ENCODE results near the gene NR2E1.

Gene NR2E1

DNA sequence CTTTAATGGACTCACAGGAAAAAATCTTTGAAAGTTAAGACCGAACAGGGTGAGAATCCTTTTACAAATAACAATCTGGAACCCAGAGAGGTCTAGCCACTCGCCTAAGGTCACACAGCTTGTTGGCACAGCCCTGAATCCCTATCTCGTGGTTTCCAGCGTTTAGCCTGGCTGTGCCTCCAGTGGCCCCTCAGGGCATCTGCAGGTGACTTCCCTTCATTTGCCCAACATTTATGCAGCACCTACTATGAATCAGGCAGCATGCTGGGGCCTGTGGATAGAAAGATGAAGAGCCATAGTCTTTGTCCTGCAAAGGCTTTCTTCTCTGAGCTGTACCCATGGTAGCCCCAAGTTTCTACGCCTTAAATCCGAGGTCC, 2.6 kb upstream of the NR2E1 start:
- TF ChIP-seq, protein P1, sequence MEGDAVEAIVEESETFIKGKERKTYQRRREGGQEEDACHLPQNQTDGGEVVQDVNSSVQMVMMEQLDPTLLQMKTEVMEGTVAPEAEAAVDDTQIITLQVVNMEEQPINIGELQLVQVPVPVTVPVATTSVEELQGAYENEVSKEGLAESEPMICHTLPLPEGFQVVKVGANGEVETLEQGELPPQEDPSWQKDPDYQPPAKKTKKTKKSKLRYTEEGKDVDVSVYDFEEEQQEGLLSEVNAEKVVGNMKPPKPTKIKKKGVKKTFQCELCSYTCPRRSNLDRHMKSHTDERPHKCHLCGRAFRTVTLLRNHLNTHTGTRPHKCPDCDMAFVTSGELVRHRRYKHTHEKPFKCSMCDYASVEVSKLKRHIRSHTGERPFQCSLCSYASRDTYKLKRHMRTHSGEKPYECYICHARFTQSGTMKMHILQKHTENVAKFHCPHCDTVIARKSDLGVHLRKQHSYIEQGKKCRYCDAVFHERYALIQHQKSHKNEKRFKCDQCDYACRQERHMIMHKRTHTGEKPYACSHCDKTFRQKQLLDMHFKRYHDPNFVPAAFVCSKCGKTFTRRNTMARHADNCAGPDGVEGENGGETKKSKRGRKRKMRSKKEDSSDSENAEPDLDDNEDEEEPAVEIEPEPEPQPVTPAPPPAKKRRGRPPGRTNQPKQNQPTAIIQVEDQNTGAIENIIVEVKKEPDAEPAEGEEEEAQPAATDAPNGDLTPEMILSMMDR (IDR thresholded peaks at IDR 0.05; ENCODE audit: low read depth, low read length): 0 out of 2 replicates have a peak, but pooled peaks have one; percentile 19
- H3K27ac ChIP-seq: no peak overlapping the region
- no peaks in the 10 kb centered on the region for H3K27me3 ChIP-seq (ENCODE audit: insufficient read depth, low read depth, severe bottlenecking)
- H3K4me3 ChIP-seq (ENCODE audit: low read depth, low read length): no peak overlapping the region
- no peaks in the 10 kb centered on the region for H3K36me3 ChIP-seq
- no peak for DNase-seq
- H3K9me3 ChIP-seq (ENCODE audit: severe bottlenecking): no peaks in the 10 kb centered on the region

DNA sequence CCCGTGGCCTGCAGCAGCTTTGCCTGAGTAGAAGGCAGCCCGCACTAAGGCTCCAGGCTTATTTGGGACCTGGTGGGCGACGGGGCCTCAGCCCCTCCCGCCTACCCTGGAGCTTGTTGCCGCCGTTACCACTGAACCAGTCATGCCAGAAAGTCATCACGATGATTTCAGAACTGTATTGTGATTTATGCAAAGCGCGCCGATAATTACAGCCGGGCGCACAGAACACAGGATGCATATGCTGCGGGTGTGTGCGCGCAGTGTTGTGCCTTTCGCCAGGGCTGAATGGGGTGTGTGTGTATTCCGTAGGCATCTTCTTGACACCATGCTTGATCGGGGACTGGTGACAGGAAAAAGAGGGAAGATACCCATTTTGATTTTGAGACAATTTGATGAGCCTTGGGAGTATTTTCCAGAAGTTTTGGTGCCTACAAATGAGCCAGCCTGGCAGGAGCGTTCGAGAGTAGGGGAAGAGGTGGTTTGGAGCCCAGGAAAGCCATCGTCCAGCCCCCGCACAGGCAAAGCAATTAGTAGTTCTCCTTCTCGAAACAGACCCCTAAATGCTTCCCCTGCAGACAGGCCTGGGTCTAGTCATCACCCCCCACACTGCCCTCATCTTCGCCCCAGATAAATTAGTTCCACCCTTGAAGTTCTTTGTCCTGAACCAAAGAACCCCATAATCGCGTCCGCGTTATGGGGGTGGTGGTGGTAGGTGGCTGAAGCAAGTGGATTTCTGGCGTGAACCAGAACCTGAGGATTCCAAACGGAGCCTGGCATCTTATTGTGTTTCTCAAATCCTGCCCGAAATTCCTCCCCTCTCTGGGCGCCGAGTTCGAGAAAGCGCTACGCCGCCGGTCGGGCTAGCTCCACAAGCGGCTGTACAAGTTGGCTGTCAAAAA, 1.9 kb upstream of the NR2E1 start:
- Histone ChIP-seq H3K36me3 (no peaks in the 10 kb centered on the region), H3K9me3 (ENCODE audit: severe bottlenecking) (no peaks in the 10 kb centered on the region), H3K4me3 (ENCODE audit: low read depth, low read length) (no peak overlapping the region), H3K27me3 (ENCODE audit: insufficient read depth, low read depth, severe bottlenecking) (no peaks in the 10 kb centered on the region), H3K27ac (no peak overlapping the region)
- TF ChIP-seq, protein P1 (IDR thresholded peaks at IDR 0.05; ENCODE audit: low read depth, low read length): no peak
- no peak for DNase-seq

DNA sequence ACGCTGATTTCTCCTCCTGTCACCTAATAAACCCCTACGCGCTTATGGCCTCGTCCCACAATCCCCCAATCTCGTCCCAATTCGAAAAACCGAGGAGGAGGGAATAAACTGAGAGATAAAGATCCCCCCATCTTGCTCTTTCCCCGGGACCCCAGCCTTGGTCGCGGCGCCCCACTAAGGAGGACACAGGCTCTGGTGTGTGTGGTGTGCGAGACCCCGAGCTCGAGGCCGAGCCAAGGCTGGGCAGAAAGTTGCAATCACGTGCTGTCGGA, 1.3 kb upstream of the NR2E1 start:
- Histone ChIP-seq H3K9me3 (ENCODE audit: severe bottlenecking) (no peaks in the 10 kb centered on the region), H3K27ac (no peak overlapping the region), H3K4me3 (ENCODE audit: low read depth, low read length) (peak overlapping the region; percentile 57), H3K36me3 (no peaks in the 10 kb centered on the region), H3K27me3 (ENCODE audit: insufficient read depth, low read depth, severe bottlenecking) (no peaks in the 10 kb centered on the region)
- no peak for DNase-seq
- TF ChIP-seq, protein P1 (IDR thresholded peaks at IDR 0.05; ENCODE audit: low read depth, low read length): no peak

DNA sequence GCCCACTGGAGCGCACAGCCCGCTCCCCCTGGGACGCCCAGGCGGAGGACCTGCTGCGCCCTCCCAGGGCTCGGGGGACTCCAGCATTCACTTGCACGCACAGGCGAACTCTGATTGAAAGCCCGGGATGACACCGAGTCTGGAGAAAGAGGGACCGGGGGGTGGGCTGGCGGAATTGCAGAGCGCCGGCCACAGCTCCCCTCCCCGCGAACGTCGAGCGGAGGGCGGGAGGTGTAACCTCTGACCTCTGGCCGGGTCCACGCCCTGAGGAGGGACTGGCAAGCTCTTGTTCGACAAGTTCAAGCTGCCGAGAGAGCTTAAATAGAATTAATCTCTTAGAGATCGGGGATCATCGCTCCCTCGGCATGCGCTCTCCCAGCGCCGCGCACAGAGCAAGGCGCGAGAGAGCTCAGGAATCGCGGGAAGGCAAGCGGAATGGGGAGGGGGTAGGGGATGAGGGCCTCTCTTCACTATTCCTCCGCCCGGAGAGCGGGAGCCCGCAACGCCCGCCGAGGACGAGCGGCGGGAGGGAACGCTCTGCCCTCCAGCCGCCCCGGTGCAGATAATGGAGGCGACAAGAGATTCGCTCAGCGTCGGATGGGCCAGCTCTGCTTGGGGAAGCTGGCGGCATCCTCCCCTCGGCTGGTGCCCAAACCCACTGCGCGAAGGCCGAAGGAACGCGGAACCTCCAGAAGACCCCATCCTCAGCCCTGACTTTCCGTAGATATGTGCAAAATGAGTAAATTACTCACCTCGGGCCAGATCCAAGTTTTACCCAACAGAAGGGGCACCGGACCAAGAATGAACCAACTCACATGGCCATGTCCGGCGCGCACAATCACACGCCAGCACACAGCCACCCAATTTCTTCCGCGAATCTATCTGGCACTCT, 761 bp upstream of the NR2E1 start:
- no peak overlapping the region for H3K27ac ChIP-seq
- H3K9me3 ChIP-seq (ENCODE audit: severe bottlenecking): no peaks in the 10 kb centered on the region
- peak; percentile 65 for DNase-seq
- H3K36me3 ChIP-seq: no peaks in the 10 kb centered on the region
- no peaks in the 10 kb centered on the region for H3K27me3 ChIP-seq (ENCODE audit: insufficient read depth, low read depth, severe bottlenecking)
- TF ChIP-seq, protein P1 (IDR thresholded peaks at IDR 0.05; ENCODE audit: low read depth, low read length): no peak
- peak overlapping the region; percentile 57 for H3K4me3 ChIP-seq (ENCODE audit: low read depth, low read length)

DNA sequence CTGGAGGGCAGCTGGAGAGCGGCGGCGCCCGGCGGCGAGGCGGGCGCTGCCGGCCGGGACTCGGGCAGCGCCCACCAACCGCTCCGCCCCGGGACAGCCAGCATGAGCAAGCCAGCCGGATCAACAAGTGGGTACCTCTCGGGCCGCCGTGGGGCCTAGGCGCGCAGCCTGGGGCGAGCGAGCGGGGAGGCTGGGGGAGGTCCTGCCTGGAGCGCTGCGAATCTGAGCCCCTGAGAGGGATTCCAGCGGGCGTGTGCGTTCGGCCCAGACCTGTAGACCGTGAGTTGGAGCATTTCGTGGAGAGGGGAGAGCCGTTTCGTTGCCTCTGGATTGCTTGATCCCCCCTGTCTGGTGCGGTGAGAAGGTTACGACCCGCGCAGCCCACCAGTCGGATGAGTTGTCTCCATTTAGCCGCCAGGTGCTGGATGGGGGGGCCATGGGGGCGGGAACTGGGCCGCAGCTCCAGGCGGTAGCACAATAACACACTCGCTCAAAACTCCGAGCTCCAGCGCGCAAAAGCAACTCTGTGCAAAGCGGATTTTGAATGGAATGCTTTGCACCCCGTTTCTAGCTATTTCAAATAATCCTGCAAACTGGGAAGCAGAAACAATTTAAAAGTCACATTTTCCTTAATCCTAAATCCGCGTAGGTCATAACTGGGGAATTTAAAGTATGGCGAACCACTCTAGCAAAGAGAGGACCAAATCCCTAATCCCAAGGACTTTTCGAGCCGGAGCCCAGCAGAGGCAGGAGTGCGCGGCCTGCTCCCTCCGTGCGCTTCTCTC, 1.0 kb downstream of the NR2E1 start:
- TF ChIP-seq, protein P1 (IDR thresholded peaks at IDR 0.05; ENCODE audit: low read depth, low read length): no peak
- DNase-seq: no peak
- H3K27me3 ChIP-seq (ENCODE audit: insufficient read depth, low read depth, severe bottlenecking): no peaks in the 10 kb centered on the region
- H3K4me3 ChIP-seq (ENCODE audit: low read depth, low read length): no peak overlapping the region
- no peaks in the 10 kb centered on the region for H3K36me3 ChIP-seq
- no peaks in the 10 kb centered on the region for H3K9me3 ChIP-seq (ENCODE audit: severe bottlenecking)
- no peak overlapping the region for H3K27ac ChIP-seq
